PC-3 (cell line): ENCODE results near the gene HES1. TPM values are rescaled to one million over a fixed set of nuclear protein-coding genes. Genes with fewer than 3 reads are reported as not detected.

ENCODE experiments used
- ATAC-seq: fragments of 200-7000 bp; cut with Tn5 transposase; 2 replicates; pipeline ENCODE4 v1.9.1; 2020; ENCODE audit warnings: mild to moderate bottlenecking, moderate library complexity
- BruUV-seq: library from RNA; stranded (reverse); fragments of 400-500 nt; replicated peaks from 2 replicates; lab custom pipeline; 2021; lab: Mats Ljungman, UMichigan
- CTCF ChIA-PET: fragments of 300-600 bp; sonication (Branson Sonifier 250); formaldehyde crosslinking; loops from one replicate; lab custom pipeline; 2022; ENCODE audit warnings: antibody characterized with exemption; lab: Charles Lee
- POLR2A ChIA-PET: fragments of 300-600 bp; sonication (Branson Sonifier 250); formaldehyde crosslinking; loops from one replicate; lab custom pipeline; 2022; ENCODE audit warnings: antibody characterized with exemption; ENCODE audit not compliant: unreplicated experiment; lab: Charles Lee
- DNase-seq: peaks from one replicate; pipeline ENCODE4 v3.0.0-alpha.2; 2015
- H2AFZ ChIP-seq: fragments of 300-600 bp; sonication (generic); 2 replicates; pipeline ENCODE4 v1.6.0; 2016; ENCODE audit warnings: antibody characterized with exemption, low read length
- H3F3A ChIP-seq: fragments of 300-600 bp; sonication (generic); one replicate; pipeline ENCODE4 v1.6.0; 2017; ENCODE audit warnings: antibody characterized with exemption, low read length, control low read depth, mild to moderate bottlenecking; ENCODE audit not compliant: unreplicated experiment
- H3K27ac ChIP-seq: fragments of 300-600 bp; sonication (generic); 2 replicates; pipeline ENCODE4 v1.5.1; 2016; ENCODE audit warnings: mild to moderate bottlenecking, low read length
- H3K27me3 ChIP-seq: fragments of 300-600 bp; sonication (generic); 2 replicates; pipeline ENCODE4 v1.6.1; 2016; ENCODE audit warnings: low read length, mixed read lengths
- H3K36me3 ChIP-seq: fragments of 300-600 bp; sonication (generic); 2 replicates; pipeline ENCODE4 v1.6.1; 2016; ENCODE audit warnings: low read depth, mixed run types, low read length, mixed read lengths
- H3K4me1 ChIP-seq: fragments of 300-600 bp; sonication (generic); 2 replicates; pipeline ENCODE4 v1.5.1; 2016; ENCODE audit warnings: low read length; ENCODE audit not compliant: insufficient read depth
- H3K4me2 ChIP-seq: fragments of 300-600 bp; sonication (generic); 2 replicates; pipeline ENCODE4 v1.6.0; 2016; ENCODE audit warnings: low read length
- H3K4me3 ChIP-seq: fragments of 300-600 bp; sonication (generic); 2 replicates; pipeline ENCODE4 v1.5.1; 2016; ENCODE audit warnings: mild to moderate bottlenecking, low read length, mixed read lengths
- H3K79me2 ChIP-seq: fragments of 300-600 bp; sonication (generic); 2 replicates; pipeline ENCODE4 v1.6.1; 2017; ENCODE audit warnings: low read length, mixed read lengths
- H3K9ac ChIP-seq: fragments of 300-600 bp; sonication (generic); 2 replicates; pipeline ENCODE4 v1.6.0; 2016; ENCODE audit warnings: mild to moderate bottlenecking, low read length
- H3K9me2 ChIP-seq: fragments of 300-600 bp; sonication (generic); replicated peaks from 2 replicates; pipeline ENCODE4 v1.6.1; 2016; ENCODE audit warnings: mixed run types, low read length, mixed read lengths
- H3K9me3 ChIP-seq: fragments of 300-600 bp; sonication (generic); 2 replicates; pipeline ENCODE4 v1.6.1; 2016; ENCODE audit warnings: low read length, mixed read lengths
- H4K20me1 ChIP-seq: fragments of 300-600 bp; sonication (generic); 2 replicates; pipeline ENCODE4 v1.6.1; 2016; ENCODE audit warnings: low read length, mixed read lengths
- CTCF ChIP-seq: fragments of 300-600 bp; sonication (generic); conservative IDR thresholded peaks from 2 replicates; pipeline ENCODE4 v1.5.1; 2017; ENCODE audit warnings: antibody characterized with exemption, low read depth, mild to moderate bottlenecking, low read length
- EZH2 ChIP-seq: fragments of 300-600 bp; sonication (generic); IDR thresholded peaks from one replicate; pipeline ENCODE4 v1.6.1; 2017; ENCODE audit warnings: antibody characterized with exemption, mild to moderate bottlenecking, low read length; ENCODE audit not compliant: unreplicated experiment
- EZH2phosphoT487 ChIP-seq: fragments of 300-600 bp; sonication (generic); IDR thresholded peaks from 2 replicates; pipeline ENCODE4 v1.6.1; 2018; ENCODE audit warnings: mild to moderate bottlenecking, antibody characterized with exemption, low read length, borderline replicate concordance
- intact Hi-C: fragments of 100-400 bp; cut with micrococcal nuclease; formaldehyde crosslinking; loops from 2 replicates; pipeline ENCODE4 v1.9.0; 2023
- total RNA-seq: library from RNA; depleted of rRNA; stranded (reverse); fragments of >200 nt; gene quantifications from 2 replicates; pipeline ENCODE4 v1.2.3, GENCODE V29; 2014

HES1 gene
- total RNA-seq, 1 experiment from 2014 or later, result 906 TPM

- Histone ChIP-seq H3K9me3 (no peaks in the 10 kb centered on the region), H3K79me2 (peaks cover 18% of the 10 kb centered on the region), H3K4me3 (peak overlapping the region; percentile 53; the same call in 1 of the 2 replicates), H3K4me2 (peak overlapping the region; percentile 80), H3K9me2 (no peaks in the 10 kb centered on the region), H2AFZ (peak overlapping the region; percentile 6; the same call in 1 of the 2 replicates), H3K27me3 (no peaks in the 10 kb centered on the region), H4K20me1 (peaks cover 11% of the 10 kb centered on the region), H3K36me3 (peaks cover 12% of the 10 kb centered on the region; the same call in 1 of the 2 replicates), H3K4me1 (peaks cover 45% of the 10 kb centered on the region), H3K27ac (peak overlapping the region; percentile 87), H3F3A (peaks cover 16% of the 10 kb centered on the region), H3K9ac (peak overlapping the region; percentile 75)
- no TSS peak for BruUV-seq
- intact Hi-C loops, result no loop called here
- CTCF ChIA-PET, result interaction anchor here (0.6 to 4.2 kb wide), 5 partner anchors 72 to 477 kb away, joined by 4 to 42 read pairs (median 6); no protein-coding TSS in a partner anchor
- POLR2A ChIA-PET, result interaction anchor here (0.7 to 2.5 kb wide), 9 partner anchors 11 to 361 kb away, joined by 3 to 33 read pairs (median 6); no protein-coding TSS in a partner anchor
- ATAC-seq, result no peak
- TF ChIP-seq EZH2, result no peak
- TF ChIP-seq EZH2phosphoT487, result no peak
- TF ChIP-seq CTCF, result no peak
- no peak for DNase-seq
Observed at GRCh38 chr3:194142156-194142910, 6.4 kb downstream of the HES1 start.

GRCh38 chr3:194145702-194146101 lies 9.8 kb downstream of the HES1 start:
- H3K79me2 ChIP-seq, result no peaks in the 10 kb centered on the region
- no peak overlapping the region for H3K4me2 ChIP-seq
- no peaks in the 10 kb centered on the region for H3K9me2 ChIP-seq
- H3K9me3 ChIP-seq, result no peaks in the 10 kb centered on the region
- H3F3A ChIP-seq, result peaks cover 8% of the 10 kb centered on the region
- no peaks in the 10 kb centered on the region for H4K20me1 ChIP-seq
- no peak overlapping the region for H3K27ac ChIP-seq
- intact Hi-C loops, result no loop called here
- CTCF ChIA-PET, result no interaction called here
- BruUV-seq, result no TSS peak
- no peak for TF ChIP-seq EZH2phosphoT487
- no peak for TF ChIP-seq EZH2
- TF ChIP-seq CTCF, result no peak
- no peak for DNase-seq
- H3K4me3 ChIP-seq, result no peak overlapping the region
- POLR2A ChIA-PET, result no interaction called here
- H3K9ac ChIP-seq, result no peak overlapping the region
- no peaks in the 10 kb centered on the region for H3K27me3 ChIP-seq
- H3K36me3 ChIP-seq, result no peaks in the 10 kb centered on the region
- H2AFZ ChIP-seq, result no peak overlapping the region
- H3K4me1 ChIP-seq, result peaks cover 32% of the 10 kb centered on the region
- ATAC-seq, result no peak

- DNase-seq, result no peak
- POLR2A ChIA-PET, result no interaction called here
- TF ChIP-seq EZH2phosphoT487 (no peak), CTCF (no peak), EZH2 (no peak)
- no peaks in the 10 kb centered on the region for H3K36me3 ChIP-seq
- CTCF ChIA-PET, result no interaction called here
- no peaks in the 10 kb centered on the region for H3K27me3 ChIP-seq
- H2AFZ ChIP-seq, result no peak overlapping the region
- no TSS peak for BruUV-seq
- H3K4me3 ChIP-seq, result no peak overlapping the region
- no peaks in the 10 kb centered on the region for H3K79me2 ChIP-seq
- H3K9me2 ChIP-seq, result no peaks in the 10 kb centered on the region
- ATAC-seq, result no peak
- intact Hi-C loops, result no loop called here
- no peak overlapping the region for H3K9ac ChIP-seq
- no peak overlapping the region for H3K27ac ChIP-seq
- H3F3A ChIP-seq, result no peaks in the 10 kb centered on the region
- H3K4me2 ChIP-seq, result no peak overlapping the region
- H4K20me1 ChIP-seq, result no peaks in the 10 kb centered on the region
- H3K9me3 ChIP-seq, result no peaks in the 10 kb centered on the region
- H3K4me1 ChIP-seq, result peaks cover 23% of the 10 kb centered on the region
Observed at GRCh38 chr3:194147679-194148078, 11.7 kb downstream of the HES1 start.
